SK-N-SH (cell line): ENCODE results near the gene ZNF827.

Experiments used
- FOXJ3 ChIP-seq: sonication (generic); formaldehyde crosslinking; IDR thresholded peaks from 2 replicates; pipeline ENCODE4 v1.5.1; 2020; ENCODE audit warnings: mild to moderate bottlenecking, missing genetic modification reagents
- FOXM1 ChIP-seq: IDR thresholded peaks from 2 replicates; pipeline ENCODE4 v1.4.0; 2012; ENCODE audit warnings: low read depth, mild to moderate bottlenecking
- GABPA ChIP-seq: IDR thresholded peaks from 2 replicates; pipeline ENCODE4 v1.4.0; 2012; ENCODE audit warnings: low read depth, mild to moderate bottlenecking
- POLR2AphosphoS5 ChIP-seq: IDR thresholded peaks from 2 replicates; pipeline ENCODE4 v1.6.1; 2012; ENCODE audit warnings: low read depth, low read length
- RAD21 ChIP-seq: IDR thresholded peaks from 2 replicates; pipeline ENCODE4 v1.6.1; 2012; ENCODE audit warnings: mild to moderate bottlenecking, low read length
- TAF1 ChIP-seq: IDR thresholded peaks from 2 replicates; pipeline ENCODE4 v1.6.1; 2012; ENCODE audit warnings: low read depth, mild to moderate bottlenecking, low read length, moderate library complexity, borderline replicate concordance
- TCF12 ChIP-seq: IDR thresholded peaks from 2 replicates; pipeline ENCODE4 v1.4.0; 2012
- YY1 ChIP-seq: IDR thresholded peaks from 2 replicates; pipeline ENCODE4 v1.4.0; 2012; ENCODE audit warnings: low read depth, mild to moderate bottlenecking
- TF ChIP-seq, protein P1 (sequence below): fragments of 200-600 bp; sonication (generic); IDR thresholded peaks from 2 replicates; pipeline ENCODE4 v1.6.1; 2017; ENCODE audit warnings: antibody characterized with exemption, mild to moderate bottlenecking, moderate library complexity
- TF ChIP-seq, protein P2 (sequence below): IDR thresholded peaks from 2 replicates; pipeline ENCODE4 v1.4.0; 2012; ENCODE audit warnings: low read depth
- TF ChIP-seq, protein P3 (sequence below): fragments of 150-350 bp; IDR thresholded peaks from 2 replicates; pipeline ENCODE4 v1.6.1; 2017; ENCODE audit warnings: antibody characterized with exemption, low read length, low read depth, borderline replicate concordance
- TF ChIP-seq, protein P4 (sequence below): IDR thresholded peaks from 2 replicates; pipeline ENCODE4 v1.4.0; 2012; ENCODE audit warnings: low read depth, borderline replicate concordance
- TF ChIP-seq, protein P5 (sequence below): IDR thresholded peaks from 2 replicates; pipeline ENCODE4 v1.4.0; 2012; ENCODE audit warnings: low read depth, borderline replicate concordance
- TF ChIP-seq, protein P6 (sequence below): IDR thresholded peaks from 2 replicates; pipeline ENCODE4 v1.6.1; 2012; ENCODE audit warnings: mild to moderate bottlenecking, low read depth, low read length, moderate library complexity

DNA sequence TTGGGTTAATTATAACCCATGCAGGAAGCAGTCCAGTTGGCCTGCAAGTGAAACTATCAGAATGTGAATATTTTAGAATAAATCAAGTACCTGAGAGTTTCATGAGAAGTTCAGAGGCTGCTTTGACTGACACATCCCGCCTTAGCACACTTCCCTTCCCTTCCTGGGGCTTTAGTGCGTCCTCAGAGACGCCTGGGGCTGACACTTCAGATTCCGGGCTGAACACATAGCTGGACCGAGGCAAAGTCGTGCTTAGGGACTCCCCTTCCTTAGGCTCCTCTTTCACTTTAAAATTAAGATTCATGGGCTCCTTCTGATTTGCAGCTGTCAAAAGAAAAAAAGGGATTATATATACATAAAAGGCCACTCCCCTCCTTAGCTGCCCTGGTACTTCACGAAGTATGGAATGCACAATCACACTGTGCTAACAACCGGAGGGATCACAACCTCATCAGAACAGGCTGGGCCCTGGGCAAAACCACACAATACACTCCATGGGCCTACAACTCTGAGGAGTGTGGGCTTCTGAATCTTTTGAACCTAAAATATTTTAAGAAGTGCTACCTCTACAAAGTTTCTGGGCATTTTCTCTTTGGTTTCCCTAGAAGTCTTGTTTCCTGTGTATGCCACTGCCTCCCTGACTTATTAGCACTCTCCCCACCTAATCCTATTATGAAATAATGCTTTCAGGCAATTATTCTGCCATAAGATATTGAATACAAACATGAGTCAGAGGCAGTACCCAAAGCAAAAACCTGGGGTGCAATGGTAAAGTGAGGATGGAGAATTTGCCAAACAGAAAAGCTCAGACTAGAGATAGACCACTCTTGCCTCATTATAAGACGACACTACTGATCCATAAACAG is 68.2 kb downstream of the ZNF827 start:
- TF ChIP-seq, protein P1, sequence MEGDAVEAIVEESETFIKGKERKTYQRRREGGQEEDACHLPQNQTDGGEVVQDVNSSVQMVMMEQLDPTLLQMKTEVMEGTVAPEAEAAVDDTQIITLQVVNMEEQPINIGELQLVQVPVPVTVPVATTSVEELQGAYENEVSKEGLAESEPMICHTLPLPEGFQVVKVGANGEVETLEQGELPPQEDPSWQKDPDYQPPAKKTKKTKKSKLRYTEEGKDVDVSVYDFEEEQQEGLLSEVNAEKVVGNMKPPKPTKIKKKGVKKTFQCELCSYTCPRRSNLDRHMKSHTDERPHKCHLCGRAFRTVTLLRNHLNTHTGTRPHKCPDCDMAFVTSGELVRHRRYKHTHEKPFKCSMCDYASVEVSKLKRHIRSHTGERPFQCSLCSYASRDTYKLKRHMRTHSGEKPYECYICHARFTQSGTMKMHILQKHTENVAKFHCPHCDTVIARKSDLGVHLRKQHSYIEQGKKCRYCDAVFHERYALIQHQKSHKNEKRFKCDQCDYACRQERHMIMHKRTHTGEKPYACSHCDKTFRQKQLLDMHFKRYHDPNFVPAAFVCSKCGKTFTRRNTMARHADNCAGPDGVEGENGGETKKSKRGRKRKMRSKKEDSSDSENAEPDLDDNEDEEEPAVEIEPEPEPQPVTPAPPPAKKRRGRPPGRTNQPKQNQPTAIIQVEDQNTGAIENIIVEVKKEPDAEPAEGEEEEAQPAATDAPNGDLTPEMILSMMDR = no peak
- no peak for TF ChIP-seq GABPA
- TF ChIP-seq, protein P2, sequence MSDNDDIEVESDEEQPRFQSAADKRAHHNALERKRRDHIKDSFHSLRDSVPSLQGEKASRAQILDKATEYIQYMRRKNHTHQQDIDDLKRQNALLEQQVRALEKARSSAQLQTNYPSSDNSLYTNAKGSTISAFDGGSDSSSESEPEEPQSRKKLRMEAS = no peak
- TF ChIP-seq, protein P3, sequence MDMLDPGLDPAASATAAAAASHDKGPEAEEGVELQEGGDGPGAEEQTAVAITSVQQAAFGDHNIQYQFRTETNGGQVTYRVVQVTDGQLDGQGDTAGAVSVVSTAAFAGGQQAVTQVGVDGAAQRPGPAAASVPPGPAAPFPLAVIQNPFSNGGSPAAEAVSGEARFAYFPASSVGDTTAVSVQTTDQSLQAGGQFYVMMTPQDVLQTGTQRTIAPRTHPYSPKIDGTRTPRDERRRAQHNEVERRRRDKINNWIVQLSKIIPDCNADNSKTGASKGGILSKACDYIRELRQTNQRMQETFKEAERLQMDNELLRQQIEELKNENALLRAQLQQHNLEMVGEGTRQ = no peak
- TF ChIP-seq YY1 = no peak
- TF ChIP-seq POLR2AphosphoS5 = no peak
- TF ChIP-seq, protein P4, sequence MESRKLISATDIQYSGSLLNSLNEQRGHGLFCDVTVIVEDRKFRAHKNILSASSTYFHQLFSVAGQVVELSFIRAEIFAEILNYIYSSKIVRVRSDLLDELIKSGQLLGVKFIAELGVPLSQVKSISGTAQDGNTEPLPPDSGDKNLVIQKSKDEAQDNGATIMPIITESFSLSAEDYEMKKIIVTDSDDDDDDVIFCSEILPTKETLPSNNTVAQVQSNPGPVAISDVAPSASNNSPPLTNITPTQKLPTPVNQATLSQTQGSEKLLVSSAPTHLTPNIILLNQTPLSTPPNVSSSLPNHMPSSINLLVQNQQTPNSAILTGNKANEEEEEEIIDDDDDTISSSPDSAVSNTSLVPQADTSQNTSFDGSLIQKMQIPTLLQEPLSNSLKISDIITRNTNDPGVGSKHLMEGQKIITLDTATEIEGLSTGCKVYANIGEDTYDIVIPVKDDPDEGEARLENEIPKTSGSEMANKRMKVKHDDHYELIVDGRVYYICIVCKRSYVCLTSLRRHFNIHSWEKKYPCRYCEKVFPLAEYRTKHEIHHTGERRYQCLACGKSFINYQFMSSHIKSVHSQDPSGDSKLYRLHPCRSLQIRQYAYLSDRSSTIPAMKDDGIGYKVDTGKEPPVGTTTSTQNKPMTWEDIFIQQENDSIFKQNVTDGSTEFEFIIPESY = no peak
- no peak for TF ChIP-seq FOXJ3 (CRISPR knock-in tag)
- TF ChIP-seq, protein P5, sequence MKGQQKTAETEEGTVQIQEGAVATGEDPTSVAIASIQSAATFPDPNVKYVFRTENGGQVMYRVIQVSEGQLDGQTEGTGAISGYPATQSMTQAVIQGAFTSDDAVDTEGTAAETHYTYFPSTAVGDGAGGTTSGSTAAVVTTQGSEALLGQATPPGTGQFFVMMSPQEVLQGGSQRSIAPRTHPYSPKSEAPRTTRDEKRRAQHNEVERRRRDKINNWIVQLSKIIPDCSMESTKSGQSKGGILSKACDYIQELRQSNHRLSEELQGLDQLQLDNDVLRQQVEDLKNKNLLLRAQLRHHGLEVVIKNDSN = no peak
- TF ChIP-seq TCF12 = no peak
- TF ChIP-seq RAD21 = no peak
- TF ChIP-seq, protein P6, sequence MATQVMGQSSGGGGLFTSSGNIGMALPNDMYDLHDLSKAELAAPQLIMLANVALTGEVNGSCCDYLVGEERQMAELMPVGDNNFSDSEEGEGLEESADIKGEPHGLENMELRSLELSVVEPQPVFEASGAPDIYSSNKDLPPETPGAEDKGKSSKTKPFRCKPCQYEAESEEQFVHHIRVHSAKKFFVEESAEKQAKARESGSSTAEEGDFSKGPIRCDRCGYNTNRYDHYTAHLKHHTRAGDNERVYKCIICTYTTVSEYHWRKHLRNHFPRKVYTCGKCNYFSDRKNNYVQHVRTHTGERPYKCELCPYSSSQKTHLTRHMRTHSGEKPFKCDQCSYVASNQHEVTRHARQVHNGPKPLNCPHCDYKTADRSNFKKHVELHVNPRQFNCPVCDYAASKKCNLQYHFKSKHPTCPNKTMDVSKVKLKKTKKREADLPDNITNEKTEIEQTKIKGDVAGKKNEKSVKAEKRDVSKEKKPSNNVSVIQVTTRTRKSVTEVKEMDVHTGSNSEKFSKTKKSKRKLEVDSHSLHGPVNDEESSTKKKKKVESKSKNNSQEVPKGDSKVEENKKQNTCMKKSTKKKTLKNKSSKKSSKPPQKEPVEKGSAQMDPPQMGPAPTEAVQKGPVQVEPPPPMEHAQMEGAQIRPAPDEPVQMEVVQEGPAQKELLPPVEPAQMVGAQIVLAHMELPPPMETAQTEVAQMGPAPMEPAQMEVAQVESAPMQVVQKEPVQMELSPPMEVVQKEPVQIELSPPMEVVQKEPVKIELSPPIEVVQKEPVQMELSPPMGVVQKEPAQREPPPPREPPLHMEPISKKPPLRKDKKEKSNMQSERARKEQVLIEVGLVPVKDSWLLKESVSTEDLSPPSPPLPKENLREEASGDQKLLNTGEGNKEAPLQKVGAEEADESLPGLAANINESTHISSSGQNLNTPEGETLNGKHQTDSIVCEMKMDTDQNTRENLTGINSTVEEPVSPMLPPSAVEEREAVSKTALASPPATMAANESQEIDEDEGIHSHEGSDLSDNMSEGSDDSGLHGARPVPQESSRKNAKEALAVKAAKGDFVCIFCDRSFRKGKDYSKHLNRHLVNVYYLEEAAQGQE = no peak
- TF ChIP-seq TAF1 = no peak
- no peak for TF ChIP-seq FOXM1
